ENCODE results near the gene AQP2. TPM values are rescaled to one million over a fixed set of nuclear protein-coding genes. Genes with fewer than 3 reads are reported as not detected.

Gene AQP2
- total and polyA plus RNA-seq, 2 of the 13 experiments (the other 11 are each of a cell fraction or from before 2014, with no cell fraction given): not detected

- H3K27ac ChIP-seq (ENCODE audit: extremely low read length, insufficient read depth, low read length): no peak overlapping the region
- no peak for FAIRE-seq
- H3K4me3 ChIP-seq (replicated peaks in 1 of 3; ENCODE audit: insufficient read depth in 1 of 3, low read depth in 2 of 3, low read length in 3 of 3): no peak overlapping the region
- in situ Hi-C loops (cut with HindIII; ENCODE audit: extremely low pct_ligation_motif_present, low pct_unique_long_range_greater_than_20kb) (no loop called here), intact Hi-C loops (cut with micrococcal nuclease; ENCODE audit: unreplicated experiment) (no loop called here)
- CTCF ChIA-PET (ENCODE audit: low intra/inter-chr PET ratio, low total read pairs): no interaction called here
- H2AFZ ChIP-seq (ENCODE audit: low read length): no peak overlapping the region
- DNase-seq (ENCODE audit: low spot score): no peak
- TF ChIP-seq ATRX (CRISPR knock-in tag; IDR thresholded peaks at IDR 0.05; ENCODE audit: borderline replicate concordance) (no peak), ZNF766 (CRISPR knock-in tag; IDR thresholded peaks at IDR 0.05; ENCODE audit: borderline replicate concordance) (no peak), ZNF746 (CRISPR knock-in tag; IDR thresholded peaks at IDR 0.05) (no peak), ZNF274 (CRISPR knock-in tag; IDR thresholded peaks at IDR 0.05) (no peak), HIC2 (CRISPR knock-in tag; IDR thresholded peaks at IDR 0.05; ENCODE audit: low read depth) (no peak)
- TF ChIP-seq, protein P1, sequence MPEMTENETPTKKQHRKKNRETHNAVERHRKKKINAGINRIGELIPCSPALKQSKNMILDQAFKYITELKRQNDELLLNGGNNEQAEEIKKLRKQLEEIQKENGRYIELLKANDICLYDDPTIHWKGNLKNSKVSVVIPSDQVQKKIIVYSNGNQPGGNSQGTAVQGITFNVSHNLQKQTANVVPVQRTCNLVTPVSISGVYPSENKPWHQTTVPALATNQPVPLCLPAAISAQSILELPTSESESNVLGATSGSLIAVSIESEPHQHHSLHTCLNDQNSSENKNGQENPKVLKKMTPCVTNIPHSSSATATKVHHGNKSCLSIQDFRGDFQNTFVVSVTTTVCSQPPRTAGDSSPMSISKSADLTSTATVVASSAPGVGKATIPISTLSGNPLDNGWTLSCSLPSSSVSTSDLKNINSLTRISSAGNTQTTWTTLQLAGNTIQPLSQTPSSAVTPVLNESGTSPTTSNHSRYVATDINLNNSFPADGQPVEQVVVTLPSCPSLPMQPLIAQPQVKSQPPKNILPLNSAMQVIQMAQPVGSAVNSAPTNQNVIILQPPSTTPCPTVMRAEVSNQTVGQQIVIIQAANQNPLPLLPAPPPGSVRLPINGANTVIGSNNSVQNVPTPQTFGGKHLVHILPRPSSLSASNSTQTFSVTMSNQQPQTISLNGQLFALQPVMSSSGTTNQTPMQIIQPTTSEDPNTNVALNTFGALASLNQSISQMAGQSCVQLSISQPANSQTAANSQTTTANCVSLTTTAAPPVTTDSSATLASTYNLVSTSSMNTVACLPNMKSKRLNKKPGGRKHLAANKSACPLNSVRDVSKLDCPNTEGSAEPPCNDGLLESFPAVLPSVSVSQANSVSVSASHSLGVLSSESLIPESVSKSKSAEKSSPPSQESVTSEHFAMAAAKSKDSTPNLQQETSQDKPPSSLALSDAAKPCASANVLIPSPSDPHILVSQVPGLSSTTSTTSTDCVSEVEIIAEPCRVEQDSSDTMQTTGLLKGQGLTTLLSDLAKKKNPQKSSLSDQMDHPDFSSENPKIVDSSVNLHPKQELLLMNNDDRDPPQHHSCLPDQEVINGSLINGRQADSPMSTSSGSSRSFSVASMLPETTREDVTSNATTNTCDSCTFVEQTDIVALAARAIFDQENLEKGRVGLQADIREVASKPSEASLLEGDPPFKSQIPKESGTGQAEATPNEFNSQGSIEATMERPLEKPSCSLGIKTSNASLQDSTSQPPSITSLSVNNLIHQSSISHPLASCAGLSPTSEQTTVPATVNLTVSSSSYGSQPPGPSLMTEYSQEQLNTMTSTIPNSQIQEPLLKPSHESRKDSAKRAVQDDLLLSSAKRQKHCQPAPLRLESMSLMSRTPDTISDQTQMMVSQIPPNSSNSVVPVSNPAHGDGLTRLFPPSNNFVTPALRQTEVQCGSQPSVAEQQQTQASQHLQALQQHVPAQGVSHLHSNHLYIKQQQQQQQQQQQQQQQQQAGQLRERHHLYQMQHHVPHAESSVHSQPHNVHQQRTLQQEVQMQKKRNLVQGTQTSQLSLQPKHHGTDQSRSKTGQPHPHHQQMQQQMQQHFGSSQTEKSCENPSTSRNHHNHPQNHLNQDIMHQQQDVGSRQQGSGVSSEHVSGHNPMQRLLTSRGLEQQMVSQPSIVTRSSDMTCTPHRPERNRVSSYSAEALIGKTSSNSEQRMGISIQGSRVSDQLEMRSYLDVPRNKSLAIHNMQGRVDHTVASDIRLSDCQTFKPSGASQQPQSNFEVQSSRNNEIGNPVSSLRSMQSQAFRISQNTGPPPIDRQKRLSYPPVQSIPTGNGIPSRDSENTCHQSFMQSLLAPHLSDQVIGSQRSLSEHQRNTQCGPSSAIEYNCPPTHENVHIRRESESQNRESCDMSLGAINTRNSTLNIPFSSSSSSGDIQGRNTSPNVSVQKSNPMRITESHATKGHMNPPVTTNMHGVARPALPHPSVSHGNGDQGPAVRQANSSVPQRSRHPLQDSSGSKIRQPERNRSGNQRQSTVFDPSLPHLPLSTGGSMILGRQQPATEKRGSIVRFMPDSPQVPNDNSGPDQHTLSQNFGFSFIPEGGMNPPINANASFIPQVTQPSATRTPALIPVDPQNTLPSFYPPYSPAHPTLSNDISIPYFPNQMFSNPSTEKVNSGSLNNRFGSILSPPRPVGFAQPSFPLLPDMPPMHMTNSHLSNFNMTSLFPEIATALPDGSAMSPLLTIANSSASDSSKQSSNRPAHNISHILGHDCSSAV (CRISPR knock-in tag; IDR thresholded peaks at IDR 0.05; ENCODE audit: borderline replicate concordance): no peak
- WGBS (ENCODE audit: low lambda C conversion rate): 100% methylated on average over 3 of the region's 3 CpGs
- BruUV-seq (replicated peaks): no TSS peak
- no peaks in the 10 kb centered on the region for H3K79me2 ChIP-seq (ENCODE audit: insufficient read depth, low read length)
- H3K9ac ChIP-seq (ENCODE audit: insufficient read depth, low read depth, low read length): no peak overlapping the region
- POLR2A ChIA-PET: no interaction called here
- peaks cover 16% of the 10 kb centered on the region for H3K4me1 ChIP-seq (ENCODE audit: insufficient read depth, low read length)
- peaks cover 9 to 67% of the 10 kb centered on the region in 2 experiments for H3K36me3 ChIP-seq (replicated peaks in 1 of 2; ENCODE audit: control insufficient read depth in 1 of 2, insufficient read depth in 2 of 2, low read length in 2 of 2)
- no peaks in the 10 kb centered on the region for H3K9me3 ChIP-seq (ENCODE audit: low read length)
- no peak for ATAC-seq
- no peak overlapping the region for H3K4me2 ChIP-seq (ENCODE audit: low read depth, low read length)
- no peaks in the 10 kb centered on the region for H4K20me1 ChIP-seq (ENCODE audit: insufficient read depth, low read length)
- H3K27me3 ChIP-seq (ENCODE audit: control insufficient read depth in 1 of 2, insufficient read depth in 2 of 2, low read length in 2 of 2): no peaks in the 10 kb centered on the region
Measured at GRCh38 chr12:50005175-50005574, 54.6 kb downstream of the AQP2 start.

All from HepG2 (cell line).